ENCODE data around the gene MYO5B. TPM values are rescaled to one million over a fixed set of nuclear protein-coding genes. Genes with fewer than 3 reads are reported as not detected.
"Not testable (repeated sequence)": the region's sequence is repeated elsewhere in the genome, so short reads cannot be mapped to it uniquely, and the experiment has no call there.

The MYO5B gene
- total and polyA plus RNA-seq, 4 donors: 5.4 to 23.4 (median 11.4) TPM

DNA sequence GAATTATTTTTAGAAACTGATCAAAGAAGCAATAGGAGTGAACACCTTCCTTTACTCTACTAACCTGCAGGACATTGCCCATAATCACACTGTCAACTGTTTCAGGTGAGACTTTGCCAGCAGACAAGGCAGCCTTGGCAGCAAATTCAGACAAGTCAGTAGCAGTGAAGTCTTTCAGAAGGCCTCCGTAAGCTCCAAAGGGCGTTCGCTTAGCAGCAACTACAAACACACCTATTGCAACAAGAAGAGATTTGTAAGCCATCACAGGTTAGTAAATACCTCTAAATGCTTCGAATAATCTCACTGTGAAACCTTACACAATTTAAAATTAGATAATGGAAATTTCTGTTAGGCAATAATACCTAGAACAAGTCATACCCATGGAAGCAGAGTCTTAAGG, 392.3 kb downstream of the MYO5B start:
- DNase-seq (ENCODE audit: low spot score): no peak
- H3K27ac ChIP-seq (ENCODE audit: low read depth in 1 of 2, low read length in 2 of 2): peak overlapping the region in 1 of 2 donors; percentile 67
- 40% methylated on average over 4 of the region's 4 CpGs for WGBS

DNA sequence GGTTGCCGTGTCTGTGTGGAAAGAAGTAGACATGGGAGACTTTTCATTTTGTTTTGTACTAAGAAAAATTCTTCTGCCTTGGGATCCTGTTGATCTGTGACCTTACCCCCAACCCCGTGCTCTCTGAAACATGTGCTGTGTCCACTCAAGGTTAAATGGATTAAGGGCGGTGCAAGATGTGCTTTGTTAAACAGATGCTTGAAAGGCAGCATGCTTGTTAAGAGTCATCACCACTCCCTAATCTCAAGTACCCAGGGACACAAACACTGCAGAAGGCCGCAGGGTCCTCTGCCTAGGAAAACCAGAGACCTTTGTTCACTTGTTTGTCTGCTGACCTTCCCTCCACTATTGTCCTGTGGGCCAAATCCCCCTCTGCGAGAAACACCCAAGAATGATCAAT, 394.5 kb downstream of the MYO5B start:
- DNase-seq (ENCODE audit: low spot score); H3K4me3 ChIP-seq (ENCODE audit: low read depth in 1 of 3, low read length in 3 of 3); H3K27ac ChIP-seq (ENCODE audit: low read depth in 1 of 2, low read length in 2 of 2); H3K27me3 ChIP-seq (ENCODE audit: control insufficient read depth in 4 of 4, insufficient read depth in 4 of 4, low read length in 3 of 4); H3K9ac ChIP-seq (ENCODE audit: low read depth in 1 of 2, low read length in 2 of 2); H3K9me3 ChIP-seq (ENCODE audit: control insufficient read depth in 4 of 4, low read length in 3 of 4): not testable (repeated sequence)
- Histone ChIP-seq H3K36me3 (ENCODE audit: control insufficient read depth in 4 of 4, insufficient read depth in 3 of 4, low read depth in 1 of 4, low read length in 3 of 4) (peaks cover 0 to 20% (median 12%) of the 10 kb centered on the region in 4 donors), H3K4me1 (ENCODE audit: control insufficient read depth in 4 of 4, insufficient read depth in 4 of 4, low read length in 3 of 4) (peaks cover 15 to 40% (median 36%) of the 10 kb centered on the region in 4 donors)
- WGBS: 83% methylated on average over 4 of the region's 5 CpGs

More for the DNA sequence above, 392.3 kb downstream of the MYO5B start:
- Histone ChIP-seq H3K9me3 (ENCODE audit: control insufficient read depth in 4 of 4, low read length in 3 of 4) (no peaks in the 10 kb centered on the region), H3K4me1 (ENCODE audit: control insufficient read depth in 4 of 4, insufficient read depth in 4 of 4, low read length in 3 of 4) (peaks cover 21 to 46% (median 28%) of the 10 kb centered on the region in 4 donors), H3K9ac (ENCODE audit: low read depth in 1 of 2, low read length in 2 of 2) (no peak overlapping the region), H3K4me3 (ENCODE audit: low read depth in 1 of 3, low read length in 3 of 3) (no peak overlapping the region), H3K36me3 (ENCODE audit: control insufficient read depth in 4 of 4, insufficient read depth in 3 of 4, low read depth in 1 of 4, low read length in 3 of 4) (peaks cover 0 to 9% (median 5%) of the 10 kb centered on the region in 4 donors), H3K27me3 (ENCODE audit: control insufficient read depth in 4 of 4, insufficient read depth in 4 of 4, low read length in 3 of 4) (no peaks in the 10 kb centered on the region)
- TF ChIP-seq, protein P1, sequence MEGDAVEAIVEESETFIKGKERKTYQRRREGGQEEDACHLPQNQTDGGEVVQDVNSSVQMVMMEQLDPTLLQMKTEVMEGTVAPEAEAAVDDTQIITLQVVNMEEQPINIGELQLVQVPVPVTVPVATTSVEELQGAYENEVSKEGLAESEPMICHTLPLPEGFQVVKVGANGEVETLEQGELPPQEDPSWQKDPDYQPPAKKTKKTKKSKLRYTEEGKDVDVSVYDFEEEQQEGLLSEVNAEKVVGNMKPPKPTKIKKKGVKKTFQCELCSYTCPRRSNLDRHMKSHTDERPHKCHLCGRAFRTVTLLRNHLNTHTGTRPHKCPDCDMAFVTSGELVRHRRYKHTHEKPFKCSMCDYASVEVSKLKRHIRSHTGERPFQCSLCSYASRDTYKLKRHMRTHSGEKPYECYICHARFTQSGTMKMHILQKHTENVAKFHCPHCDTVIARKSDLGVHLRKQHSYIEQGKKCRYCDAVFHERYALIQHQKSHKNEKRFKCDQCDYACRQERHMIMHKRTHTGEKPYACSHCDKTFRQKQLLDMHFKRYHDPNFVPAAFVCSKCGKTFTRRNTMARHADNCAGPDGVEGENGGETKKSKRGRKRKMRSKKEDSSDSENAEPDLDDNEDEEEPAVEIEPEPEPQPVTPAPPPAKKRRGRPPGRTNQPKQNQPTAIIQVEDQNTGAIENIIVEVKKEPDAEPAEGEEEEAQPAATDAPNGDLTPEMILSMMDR (IDR thresholded peaks at IDR 0.05; ENCODE audit: low read depth, low read length, missing input control): no peak
- TF ChIP-seq HNF4A (conservative IDR thresholded peaks at IDR 0.05): peak; percentile 92 to 94
- no peak for TF ChIP-seq NR2F2 (IDR thresholded peaks at IDR 0.05)
- TF ChIP-seq RXRA (IDR thresholded peaks at IDR 0.05): peak; percentile 83 to 89
- no peak for TF ChIP-seq FOXA1 (IDR thresholded peaks at IDR 0.05)
- TF ChIP-seq, protein P2, sequence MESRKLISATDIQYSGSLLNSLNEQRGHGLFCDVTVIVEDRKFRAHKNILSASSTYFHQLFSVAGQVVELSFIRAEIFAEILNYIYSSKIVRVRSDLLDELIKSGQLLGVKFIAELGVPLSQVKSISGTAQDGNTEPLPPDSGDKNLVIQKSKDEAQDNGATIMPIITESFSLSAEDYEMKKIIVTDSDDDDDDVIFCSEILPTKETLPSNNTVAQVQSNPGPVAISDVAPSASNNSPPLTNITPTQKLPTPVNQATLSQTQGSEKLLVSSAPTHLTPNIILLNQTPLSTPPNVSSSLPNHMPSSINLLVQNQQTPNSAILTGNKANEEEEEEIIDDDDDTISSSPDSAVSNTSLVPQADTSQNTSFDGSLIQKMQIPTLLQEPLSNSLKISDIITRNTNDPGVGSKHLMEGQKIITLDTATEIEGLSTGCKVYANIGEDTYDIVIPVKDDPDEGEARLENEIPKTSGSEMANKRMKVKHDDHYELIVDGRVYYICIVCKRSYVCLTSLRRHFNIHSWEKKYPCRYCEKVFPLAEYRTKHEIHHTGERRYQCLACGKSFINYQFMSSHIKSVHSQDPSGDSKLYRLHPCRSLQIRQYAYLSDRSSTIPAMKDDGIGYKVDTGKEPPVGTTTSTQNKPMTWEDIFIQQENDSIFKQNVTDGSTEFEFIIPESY (IDR thresholded peaks at IDR 0.05): peak; percentile 75
- TF ChIP-seq FOXA2 (IDR thresholded peaks at IDR 0.05): peak; percentile 49
- peak; percentile 83 for TF ChIP-seq HNF4G (IDR thresholded peaks at IDR 0.05)
- peak; percentile 21 for TF ChIP-seq TAF1 (conservative IDR thresholded peaks at IDR 0.05)
- TF ChIP-seq JUND (IDR thresholded peaks at IDR 0.05): peak; percentile 89 to 92
- TF ChIP-seq SP1 (IDR thresholded peaks at IDR 0.05): peak; percentile 85
- TF ChIP-seq, protein P3, sequence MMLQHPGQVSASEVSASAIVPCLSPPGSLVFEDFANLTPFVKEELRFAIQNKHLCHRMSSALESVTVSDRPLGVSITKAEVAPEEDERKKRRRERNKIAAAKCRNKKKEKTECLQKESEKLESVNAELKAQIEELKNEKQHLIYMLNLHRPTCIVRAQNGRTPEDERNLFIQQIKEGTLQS (IDR thresholded peaks at IDR 0.05): peak; percentile 38
- TF ChIP-seq YY1 (IDR thresholded peaks at IDR 0.05): peak; percentile 60
- peak in 1 of 2 donors; percentile 60 for TF ChIP-seq RAD21 (IDR thresholded peaks at IDR 0.05)
- TF ChIP-seq, protein P4, sequence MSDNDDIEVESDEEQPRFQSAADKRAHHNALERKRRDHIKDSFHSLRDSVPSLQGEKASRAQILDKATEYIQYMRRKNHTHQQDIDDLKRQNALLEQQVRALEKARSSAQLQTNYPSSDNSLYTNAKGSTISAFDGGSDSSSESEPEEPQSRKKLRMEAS (IDR thresholded peaks at IDR 0.05): peak; percentile 65

DNA sequence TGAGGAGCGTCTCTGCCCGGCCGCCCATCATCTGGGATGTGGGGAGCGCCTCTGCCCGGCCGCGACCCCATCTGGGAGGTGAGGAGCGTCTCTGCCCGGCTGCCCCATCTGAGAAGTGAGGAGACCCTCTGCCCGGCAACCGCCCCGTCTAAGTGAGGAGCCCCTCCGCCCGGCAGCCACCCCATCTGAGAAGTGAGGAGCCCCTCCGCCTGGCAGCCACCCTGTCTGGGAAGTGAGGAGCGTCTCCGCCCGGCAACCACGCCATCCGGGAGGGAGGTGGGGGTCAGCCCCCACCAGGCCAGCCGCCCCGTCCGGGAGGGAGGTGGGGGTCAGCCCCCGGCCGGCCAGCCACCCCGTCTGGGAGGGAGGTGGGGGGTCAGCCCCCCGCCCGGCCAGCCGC, 395.1 kb downstream of the MYO5B start:
- WGBS: 94% methylated on average over 16 of the region's 29 CpGs
- not testable (repeated sequence) for DNase-seq (ENCODE audit: low spot score); H3K27ac ChIP-seq (ENCODE audit: low read depth in 1 of 2, low read length in 2 of 2); H3K4me3 ChIP-seq (ENCODE audit: low read depth in 1 of 3, low read length in 3 of 3); H3K9me3 ChIP-seq (ENCODE audit: control insufficient read depth in 4 of 4, low read length in 3 of 4); H3K9ac ChIP-seq (ENCODE audit: low read depth in 1 of 2, low read length in 2 of 2); H3K27me3 ChIP-seq (ENCODE audit: control insufficient read depth in 4 of 4, insufficient read depth in 4 of 4, low read length in 3 of 4)
- H3K4me1 ChIP-seq (ENCODE audit: control insufficient read depth in 4 of 4, insufficient read depth in 4 of 4, low read length in 3 of 4): peaks cover 15 to 46% (median 41%) of the 10 kb centered on the region in 4 donors
- peaks cover 0 to 20% (median 12%) of the 10 kb centered on the region in 4 donors for H3K36me3 ChIP-seq (ENCODE audit: control insufficient read depth in 4 of 4, insufficient read depth in 3 of 4, low read depth in 1 of 4, low read length in 3 of 4)

Data from liver (tissue), 9 donors.